ENCODE results near the gene CCL4. TPM values are rescaled to one million over a fixed set of nuclear protein-coding genes. Genes with fewer than 3 reads are reported as not detected.

Gene CCL4
- total and polyA plus RNA-seq, 2 experiments from 2014 or later, result not detected

GRCh38 chr17:36127911-36128310 lies 24.3 kb downstream of the CCL4 start:
- Mint-ChIP-seq H3K4me1 (peaks cover 14% of the 10 kb centered on the region), H3K36me3 (ENCODE audit: low read depth) (peaks cover 35% of the 10 kb centered on the region), H3K27ac (no peak overlapping the region), H3K9me3 (peaks cover 44% of the 10 kb centered on the region), H3K27me3 (ENCODE audit: insufficient read depth, low read depth, poor library complexity) (peaks cover 7% of the 10 kb centered on the region), H3K4me3 (no peak overlapping the region)
- Histone ChIP-seq H3K9me2 (ENCODE audit: insufficient read depth) (0 out of 2 replicates have a peak, but pooled peaks cover 8% of the 10 kb centered on the region), H3K27ac (ENCODE audit: low read depth) (no peak overlapping the region), H3K4me1 (ENCODE audit: insufficient read depth) (peaks cover 15% of the 10 kb centered on the region), H4K20me1 (replicated peaks; ENCODE audit: insufficient read depth) (no peaks in the 10 kb centered on the region), H3F3A (replicated peaks; ENCODE audit: low read depth) (no peaks in the 10 kb centered on the region), H3K79me2 (replicated peaks; ENCODE audit: insufficient read depth) (no peaks in the 10 kb centered on the region), H2AFZ (no peak overlapping the region), H3K27me3 (ENCODE audit: insufficient read depth) (no peaks in the 10 kb centered on the region), H3K36me3 (ENCODE audit: insufficient read depth) (peaks cover 15% of the 10 kb centered on the region), H3K4me3 (no peak overlapping the region), H3K4me2 (no peak overlapping the region)
- TF ChIP-seq STAT1 (IDR thresholded peaks at IDR 0.05; ENCODE audit: unreplicated experiment) (no peak), CREB1 (CRISPR knock-in tag; IDR thresholded peaks at IDR 0.05; ENCODE audit: low read depth) (no peak), ZNF331 (CRISPR knock-in tag; IDR thresholded peaks at IDR 0.05; ENCODE audit: low read depth) (no peak), EZH2phosphoT487 (IDR thresholded peaks at IDR 0.05; ENCODE audit: unreplicated experiment) (no peak), NANOG (IDR thresholded peaks at IDR 0.05; ENCODE audit: borderline replicate concordance) (no peak), POLR2AphosphoS5 (IDR thresholded peaks at IDR 0.05; ENCODE audit: low read depth) (no peak), ZNF114 (CRISPR knock-in tag; IDR thresholded peaks at IDR 0.05) (no peak), JUNB (IDR thresholded peaks at IDR 0.05; ENCODE audit: unreplicated experiment) (no peak), EZH2 (IDR thresholded peaks at IDR 0.05; ENCODE audit: low read depth, unreplicated experiment) (no peak), ZNF462 (CRISPR knock-in tag; IDR thresholded peaks at IDR 0.05) (no peak)
- TF ChIP-seq, protein P1, sequence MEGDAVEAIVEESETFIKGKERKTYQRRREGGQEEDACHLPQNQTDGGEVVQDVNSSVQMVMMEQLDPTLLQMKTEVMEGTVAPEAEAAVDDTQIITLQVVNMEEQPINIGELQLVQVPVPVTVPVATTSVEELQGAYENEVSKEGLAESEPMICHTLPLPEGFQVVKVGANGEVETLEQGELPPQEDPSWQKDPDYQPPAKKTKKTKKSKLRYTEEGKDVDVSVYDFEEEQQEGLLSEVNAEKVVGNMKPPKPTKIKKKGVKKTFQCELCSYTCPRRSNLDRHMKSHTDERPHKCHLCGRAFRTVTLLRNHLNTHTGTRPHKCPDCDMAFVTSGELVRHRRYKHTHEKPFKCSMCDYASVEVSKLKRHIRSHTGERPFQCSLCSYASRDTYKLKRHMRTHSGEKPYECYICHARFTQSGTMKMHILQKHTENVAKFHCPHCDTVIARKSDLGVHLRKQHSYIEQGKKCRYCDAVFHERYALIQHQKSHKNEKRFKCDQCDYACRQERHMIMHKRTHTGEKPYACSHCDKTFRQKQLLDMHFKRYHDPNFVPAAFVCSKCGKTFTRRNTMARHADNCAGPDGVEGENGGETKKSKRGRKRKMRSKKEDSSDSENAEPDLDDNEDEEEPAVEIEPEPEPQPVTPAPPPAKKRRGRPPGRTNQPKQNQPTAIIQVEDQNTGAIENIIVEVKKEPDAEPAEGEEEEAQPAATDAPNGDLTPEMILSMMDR (conservative IDR thresholded peaks at IDR 0.05; ENCODE audit: low read depth in 2 of 2), result no peak
- TF ChIP-seq, protein P2, sequence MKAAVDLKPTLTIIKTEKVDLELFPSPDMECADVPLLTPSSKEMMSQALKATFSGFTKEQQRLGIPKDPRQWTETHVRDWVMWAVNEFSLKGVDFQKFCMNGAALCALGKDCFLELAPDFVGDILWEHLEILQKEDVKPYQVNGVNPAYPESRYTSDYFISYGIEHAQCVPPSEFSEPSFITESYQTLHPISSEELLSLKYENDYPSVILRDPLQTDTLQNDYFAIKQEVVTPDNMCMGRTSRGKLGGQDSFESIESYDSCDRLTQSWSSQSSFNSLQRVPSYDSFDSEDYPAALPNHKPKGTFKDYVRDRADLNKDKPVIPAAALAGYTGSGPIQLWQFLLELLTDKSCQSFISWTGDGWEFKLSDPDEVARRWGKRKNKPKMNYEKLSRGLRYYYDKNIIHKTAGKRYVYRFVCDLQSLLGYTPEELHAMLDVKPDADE (IDR thresholded peaks at IDR 0.05), result no peak
- TF ChIP-seq, protein P3, sequence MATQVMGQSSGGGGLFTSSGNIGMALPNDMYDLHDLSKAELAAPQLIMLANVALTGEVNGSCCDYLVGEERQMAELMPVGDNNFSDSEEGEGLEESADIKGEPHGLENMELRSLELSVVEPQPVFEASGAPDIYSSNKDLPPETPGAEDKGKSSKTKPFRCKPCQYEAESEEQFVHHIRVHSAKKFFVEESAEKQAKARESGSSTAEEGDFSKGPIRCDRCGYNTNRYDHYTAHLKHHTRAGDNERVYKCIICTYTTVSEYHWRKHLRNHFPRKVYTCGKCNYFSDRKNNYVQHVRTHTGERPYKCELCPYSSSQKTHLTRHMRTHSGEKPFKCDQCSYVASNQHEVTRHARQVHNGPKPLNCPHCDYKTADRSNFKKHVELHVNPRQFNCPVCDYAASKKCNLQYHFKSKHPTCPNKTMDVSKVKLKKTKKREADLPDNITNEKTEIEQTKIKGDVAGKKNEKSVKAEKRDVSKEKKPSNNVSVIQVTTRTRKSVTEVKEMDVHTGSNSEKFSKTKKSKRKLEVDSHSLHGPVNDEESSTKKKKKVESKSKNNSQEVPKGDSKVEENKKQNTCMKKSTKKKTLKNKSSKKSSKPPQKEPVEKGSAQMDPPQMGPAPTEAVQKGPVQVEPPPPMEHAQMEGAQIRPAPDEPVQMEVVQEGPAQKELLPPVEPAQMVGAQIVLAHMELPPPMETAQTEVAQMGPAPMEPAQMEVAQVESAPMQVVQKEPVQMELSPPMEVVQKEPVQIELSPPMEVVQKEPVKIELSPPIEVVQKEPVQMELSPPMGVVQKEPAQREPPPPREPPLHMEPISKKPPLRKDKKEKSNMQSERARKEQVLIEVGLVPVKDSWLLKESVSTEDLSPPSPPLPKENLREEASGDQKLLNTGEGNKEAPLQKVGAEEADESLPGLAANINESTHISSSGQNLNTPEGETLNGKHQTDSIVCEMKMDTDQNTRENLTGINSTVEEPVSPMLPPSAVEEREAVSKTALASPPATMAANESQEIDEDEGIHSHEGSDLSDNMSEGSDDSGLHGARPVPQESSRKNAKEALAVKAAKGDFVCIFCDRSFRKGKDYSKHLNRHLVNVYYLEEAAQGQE (IDR thresholded peaks at IDR 0.05; ENCODE audit: unreplicated experiment), result no peak
- DNase-seq (ENCODE audit: low spot score) (no peak), ATAC-seq (no peak)
